ENCODE measurements around the gene RNASE7. TPM values are rescaled to one million over a fixed set of nuclear protein-coding genes. Genes with fewer than 3 reads are reported as not detected.

The RNASE7 gene
- total RNA-seq, 4 donors from 2014 or later, result 0.23 TPM; not detected in 3

GRCh38 chr14:21018781-21019180 lies 23.4 kb upstream of the RNASE7 start:
- WGBS, 2 donors (ENCODE audit: low coverage in 1 of 2), result 80 to 100% methylated on average over 1 to 3 of the region's 3 CpGs

GRCh38 chr14:21019366-21019765 lies 22.8 kb upstream of the RNASE7 start:
- ATAC-seq, result no peak
- 64% methylated on average over 1 of the region's 1 CpG; no CpG with 5 or more reads in 1 of the 2 donors for WGBS, 2 donors (ENCODE audit: low coverage in 1 of 2)
- Histone ChIP-seq H3K27me3 (no peaks in the 10 kb centered on the region), H3K27ac (peak overlapping the region in 1 of 4 donors; percentile 8), H3K4me3 (no peak overlapping the region), H3K4me1 (peaks cover 0 to 84% (median 12%) of the 10 kb centered on the region in 3 donors), H3K9me3 (no peaks in the 10 kb centered on the region), H3K36me3 (peaks cover 0 to 64% of the 10 kb centered on the region in 2 donors)
- TF ChIP-seq POLR2AphosphoS5 (IDR thresholded peaks at IDR 0.05) (no peak), CTCF (IDR thresholded peaks at IDR 0.05) (no peak), EP300 (IDR thresholded peaks at IDR 0.05) (no peak), POLR2A (IDR thresholded peaks at IDR 0.05) (no peak)

More at GRCh38 chr14:21018781-21019180, 23.4 kb upstream of the RNASE7 start:
- ATAC-seq, result no peak
- H3K36me3 ChIP-seq, result peaks cover 0 to 64% of the 10 kb centered on the region in 2 donors
- no peaks in the 10 kb centered on the region for H3K27me3 ChIP-seq
- no peak for TF ChIP-seq EP300 (IDR thresholded peaks at IDR 0.05)
- TF ChIP-seq CTCF (IDR thresholded peaks at IDR 0.05), result no peak
- TF ChIP-seq POLR2AphosphoS5 (IDR thresholded peaks at IDR 0.05), result no peak
- no peak for TF ChIP-seq POLR2A (IDR thresholded peaks at IDR 0.05)
- peak overlapping the region in 1 of 4 donors; percentile 8 for H3K27ac ChIP-seq
- peaks cover 0 to 78% (median 8%) of the 10 kb centered on the region in 3 donors for H3K4me1 ChIP-seq
- no peaks in the 10 kb centered on the region for H3K9me3 ChIP-seq
- no peak overlapping the region for H3K4me3 ChIP-seq

GRCh38 chr14:21020977-21021545 lies 21.1 kb upstream of the RNASE7 start:
- peaks cover 0 to 64% of the 10 kb centered on the region in 2 donors for H3K36me3 ChIP-seq
- H3K4me3 ChIP-seq, result no peak overlapping the region
- no peaks in the 10 kb centered on the region for H3K9me3 ChIP-seq
- H3K4me1 ChIP-seq, result peaks cover 0 to 80% (median 15%) of the 10 kb centered on the region in 3 donors
- 69 to 86% methylated on average over 5 of the region's 5 CpGs for WGBS, 2 donors (ENCODE audit: low coverage in 1 of 2)
- ATAC-seq, result no peak
- peak overlapping the region in 1 of 4 donors; percentile 91 for H3K27ac ChIP-seq
- no peaks in the 10 kb centered on the region for H3K27me3 ChIP-seq
- TF ChIP-seq CTCF (IDR thresholded peaks at IDR 0.05) (no peak), POLR2A (IDR thresholded peaks at IDR 0.05) (no peak), POLR2AphosphoS5 (IDR thresholded peaks at IDR 0.05) (no peak), EP300 (IDR thresholded peaks at IDR 0.05) (no peak)

GRCh38 chr14:21022686-21023085 lies 19.5 kb upstream of the RNASE7 start:
- Histone ChIP-seq H3K27me3 (no peaks in the 10 kb centered on the region), H3K36me3 (peaks cover 0 to 48% of the 10 kb centered on the region in 2 donors), H3K9me3 (no peaks in the 10 kb centered on the region), H3K27ac (peak overlapping the region in 3 of 4 donors; percentile 91 to 95 (median 94)), H3K4me1 (peaks cover 0 to 82% (median 17%) of the 10 kb centered on the region in 3 donors), H3K4me3 (peak overlapping the region in 1 of 2 donors; percentile 74)
- ATAC-seq, result no peak
- WGBS, 2 donors (ENCODE audit: low coverage in 1 of 2), result 54 to 83% methylated on average over 3 to 5 of the region's 5 CpGs
- TF ChIP-seq POLR2A (IDR thresholded peaks at IDR 0.05) (no peak), EP300 (IDR thresholded peaks at IDR 0.05) (no peak), CTCF (IDR thresholded peaks at IDR 0.05) (no peak), POLR2AphosphoS5 (IDR thresholded peaks at IDR 0.05) (no peak)

GRCh38 chr14:21023174-21023573 lies 19.0 kb upstream of the RNASE7 start:
- Histone ChIP-seq H3K27me3 (no peaks in the 10 kb centered on the region), H3K27ac (peak overlapping the region; percentile 78 to 95 (median 92)), H3K4me1 (peaks cover 0 to 79% (median 17%) of the 10 kb centered on the region in 3 donors), H3K4me3 (peak overlapping the region; percentile 74 to 77), H3K9me3 (no peaks in the 10 kb centered on the region), H3K36me3 (peaks cover 0 to 43% of the 10 kb centered on the region in 2 donors)
- 33 to 43% methylated on average over 1 to 5 of the region's 7 CpGs for WGBS, 2 donors (ENCODE audit: low coverage in 1 of 2)
- no peak for ATAC-seq
- TF ChIP-seq EP300 (IDR thresholded peaks at IDR 0.05) (no peak), CTCF (IDR thresholded peaks at IDR 0.05) (no peak), POLR2A (IDR thresholded peaks at IDR 0.05) (no peak), POLR2AphosphoS5 (IDR thresholded peaks at IDR 0.05) (no peak)

All from gastroesophageal sphincter (tissue), 4 donors.